ENCODE data around the gene ZNF280B.
A peak's percentile ranks its signal among the peaks of the same experiment; 100 is the strongest.

ZNF280B gene, protein sequence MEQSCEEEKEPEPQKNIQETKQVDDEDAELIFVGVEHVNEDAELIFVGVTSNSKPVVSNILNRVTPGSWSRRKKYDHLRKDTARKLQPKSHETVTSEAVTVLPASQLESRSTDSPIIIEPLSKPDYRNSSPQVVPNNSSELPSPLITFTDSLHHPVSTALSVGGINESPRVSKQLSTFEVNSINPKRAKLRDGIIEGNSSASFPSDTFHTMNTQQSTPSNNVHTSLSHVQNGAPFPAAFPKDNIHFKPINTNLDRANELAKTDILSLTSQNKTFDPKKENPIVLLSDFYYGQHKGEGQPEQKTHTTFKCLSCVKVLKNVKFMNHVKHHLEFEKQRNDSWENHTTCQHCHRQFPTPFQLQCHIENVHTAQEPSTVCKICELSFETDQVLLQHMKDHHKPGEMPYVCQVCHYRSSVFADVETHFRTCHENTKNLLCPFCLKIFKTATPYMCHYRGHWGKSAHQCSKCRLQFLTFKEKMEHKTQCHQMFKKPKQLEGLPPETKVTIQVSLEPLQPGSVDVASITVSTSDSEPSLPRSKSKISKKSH

DNA sequence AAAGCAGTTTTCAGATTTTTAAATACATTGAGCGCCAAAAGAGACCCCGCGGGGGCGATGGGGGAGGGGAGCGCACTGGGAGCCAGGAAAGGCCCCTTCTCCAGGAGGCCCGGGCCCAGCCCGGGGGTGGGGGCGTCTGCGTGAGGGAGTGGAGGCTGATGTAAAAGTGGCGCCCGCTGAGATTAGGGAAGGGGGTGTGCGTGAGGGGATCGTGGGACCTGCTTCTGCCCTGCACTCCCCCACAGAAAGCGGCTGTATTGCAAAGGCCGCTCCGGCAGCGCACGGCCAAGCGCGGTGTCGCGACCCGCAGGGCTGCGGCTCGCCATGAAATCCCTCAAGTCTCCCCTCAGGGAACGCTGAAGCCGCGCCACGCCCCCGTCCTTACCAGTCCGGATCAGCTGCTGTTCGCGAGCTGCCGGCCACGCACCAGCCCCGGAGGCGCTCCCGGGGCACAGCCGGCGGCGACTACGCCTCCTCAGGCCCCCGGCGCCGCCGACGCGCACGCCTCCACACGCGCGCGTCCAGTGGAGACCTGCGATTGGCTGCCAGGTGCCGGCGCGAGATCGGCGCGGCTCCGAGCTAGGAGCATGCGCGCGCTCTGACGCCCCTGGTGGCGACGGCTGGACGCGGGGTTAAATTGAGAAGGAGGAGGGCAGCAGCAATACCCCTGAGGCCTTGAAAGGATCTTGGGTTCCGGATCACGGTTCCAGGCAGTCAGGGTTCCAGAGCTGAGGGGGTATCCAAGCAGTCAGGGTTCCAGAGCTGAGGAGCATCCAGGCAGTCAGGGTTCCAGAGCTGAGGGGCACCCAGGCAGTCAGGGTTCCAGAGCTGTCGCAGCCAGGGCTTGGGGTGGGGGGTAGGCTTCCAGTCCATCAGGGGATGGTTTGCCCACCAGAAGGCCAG lies at the start of gene ZNF280B:
ZNF280B (minus strand) TSS at position 469 of the 903 bp plus-strand sequence. CDS start 19,344 bp downstream, outside the sequence.
- peak; percentile 97 for ATAC-seq
- Mint-ChIP-seq H3K9me3 (peaks cover 6% of the 10 kb centered on the region), H3K27ac (peak within 1 kb of the TSS; percentile 72), H3K4me3 (peak within 1 kb of the TSS; percentile 78), H3K4me1 (peaks cover 18% of the 10 kb centered on the region), H3K36me3 (peaks cover 29% of the 10 kb centered on the region)
- peak; percentile 80 to 94 for DNase-seq (ENCODE audit: low spot score in 2 of 2)

GRCh38 chr22:22556995-22557925 lies 48.7 kb upstream of the ZNF280B start:
- Mint-ChIP-seq H3K4me1 (peaks cover 5% of the 10 kb centered on the region), H3K27ac (no peak overlapping the region), H3K9me3 (no peaks in the 10 kb centered on the region), H3K36me3 (no peaks in the 10 kb centered on the region), H3K4me3 (no peak overlapping the region)
- DNase-seq (ENCODE audit: low spot score in 2 of 2) (no peak), ATAC-seq (no peak)

GRCh38 chr22:22556578-22556977 lies 48.0 kb upstream of the ZNF280B start:
- Mint-ChIP-seq H3K9me3 (no peaks in the 10 kb centered on the region), H3K27ac (no peak overlapping the region), H3K4me1 (peaks cover 5% of the 10 kb centered on the region), H3K4me3 (no peak overlapping the region), H3K36me3 (no peaks in the 10 kb centered on the region)
- ATAC-seq (no peak), DNase-seq (ENCODE audit: low spot score in 2 of 2) (no peak)

GRCh38 chr22:22555596-22555995 lies 47.1 kb upstream of the ZNF280B start:
- ATAC-seq (no peak), DNase-seq (ENCODE audit: low spot score in 2 of 2) (no peak)
- Mint-ChIP-seq H3K27ac (no peak overlapping the region), H3K9me3 (no peaks in the 10 kb centered on the region), H3K4me3 (no peak overlapping the region), H3K4me1 (peaks cover 5% of the 10 kb centered on the region), H3K36me3 (no peaks in the 10 kb centered on the region)

GRCh38 chr22:22554587-22555284 lies 46.2 kb upstream of the ZNF280B start:
- Mint-ChIP-seq H3K36me3 (no peaks in the 10 kb centered on the region), H3K4me3 (no peak overlapping the region), H3K4me1 (peaks cover 5% of the 10 kb centered on the region), H3K27ac (no peak overlapping the region), H3K9me3 (no peaks in the 10 kb centered on the region)
- ATAC-seq (no peak), DNase-seq (ENCODE audit: low spot score in 2 of 2) (no peak)

GRCh38 chr22:22553735-22554586 lies 45.4 kb upstream of the ZNF280B start:
- Mint-ChIP-seq H3K4me3 (no peak overlapping the region), H3K9me3 (no peaks in the 10 kb centered on the region), H3K27ac (no peak overlapping the region), H3K4me1 (peaks cover 2% of the 10 kb centered on the region), H3K36me3 (no peaks in the 10 kb centered on the region)
- ATAC-seq, result no peak
- no peak for DNase-seq (ENCODE audit: low spot score in 2 of 2)

- Mint-ChIP-seq H3K9me3 (no peaks in the 10 kb centered on the region), H3K27ac (peak overlapping the region; percentile 36), H3K4me1 (no peaks in the 10 kb centered on the region), H3K4me3 (no peak overlapping the region), H3K36me3 (no peaks in the 10 kb centered on the region)
- DNase-seq (ENCODE audit: low spot score in 2 of 2), result no peak
- ATAC-seq, result no peak
Measured at GRCh38 chr22:22553141-22553540, 44.6 kb upstream of the ZNF280B start.

GRCh38 chr22:22552630-22553029 lies 44.1 kb upstream of the ZNF280B start:
- DNase-seq (ENCODE audit: low spot score in 2 of 2), result no peak
- no peaks in the 10 kb centered on the region for H3K9me3 Mint-ChIP-seq
- no peaks in the 10 kb centered on the region for H3K36me3 Mint-ChIP-seq
- H3K4me3 Mint-ChIP-seq, result no peak overlapping the region
- peak overlapping the region; percentile 36 for H3K27ac Mint-ChIP-seq
- no peak for ATAC-seq
- no peaks in the 10 kb centered on the region for H3K4me1 Mint-ChIP-seq

DNA sequence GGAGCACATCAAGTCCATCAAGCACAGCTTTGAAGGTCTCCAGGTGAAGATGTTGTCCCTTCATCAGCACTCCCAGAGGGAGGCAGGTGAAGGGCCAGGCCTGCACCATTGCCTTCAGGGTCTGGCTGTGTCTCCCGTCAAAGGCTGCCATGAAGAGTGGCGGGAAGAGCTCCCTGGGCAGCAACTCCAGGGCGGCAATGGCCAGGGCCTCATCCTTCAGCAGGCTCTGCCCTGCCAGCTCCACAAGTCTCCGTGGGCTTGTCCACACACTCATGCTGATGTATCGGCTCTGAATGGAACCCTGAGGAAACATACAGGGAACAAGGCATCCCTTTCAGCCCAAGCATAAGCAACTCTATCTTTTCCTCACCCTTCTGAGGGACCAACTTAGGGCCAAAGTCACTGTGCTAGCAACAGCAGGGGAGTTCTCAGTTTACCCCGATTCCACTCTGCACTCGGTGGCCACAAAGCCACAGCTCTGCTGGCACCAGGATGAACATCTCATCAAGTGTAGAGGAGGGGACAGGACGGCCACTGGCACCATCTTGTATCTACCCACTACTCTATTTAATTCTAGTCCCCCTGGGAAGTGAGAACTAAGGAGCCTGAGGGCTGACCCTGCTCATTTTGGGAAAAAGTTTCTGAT lies 42.4 kb upstream of the ZNF280B start:
- DNase-seq (ENCODE audit: low spot score in 2 of 2), result no peak
- Mint-ChIP-seq H3K4me3 (no peak overlapping the region), H3K36me3 (no peaks in the 10 kb centered on the region), H3K9me3 (no peaks in the 10 kb centered on the region), H3K27ac (no peak overlapping the region), H3K4me1 (no peaks in the 10 kb centered on the region)
- ATAC-seq, result no peak

GRCh38 chr22:22548910-22549309 lies 40.4 kb upstream of the ZNF280B start:
- no peaks in the 10 kb centered on the region for H3K9me3 Mint-ChIP-seq
- H3K4me1 Mint-ChIP-seq, result no peaks in the 10 kb centered on the region
- no peak overlapping the region for H3K27ac Mint-ChIP-seq
- H3K4me3 Mint-ChIP-seq, result no peak overlapping the region
- H3K36me3 Mint-ChIP-seq, result no peaks in the 10 kb centered on the region
- ATAC-seq (no peak), DNase-seq (ENCODE audit: low spot score in 2 of 2) (no peak)

DNA sequence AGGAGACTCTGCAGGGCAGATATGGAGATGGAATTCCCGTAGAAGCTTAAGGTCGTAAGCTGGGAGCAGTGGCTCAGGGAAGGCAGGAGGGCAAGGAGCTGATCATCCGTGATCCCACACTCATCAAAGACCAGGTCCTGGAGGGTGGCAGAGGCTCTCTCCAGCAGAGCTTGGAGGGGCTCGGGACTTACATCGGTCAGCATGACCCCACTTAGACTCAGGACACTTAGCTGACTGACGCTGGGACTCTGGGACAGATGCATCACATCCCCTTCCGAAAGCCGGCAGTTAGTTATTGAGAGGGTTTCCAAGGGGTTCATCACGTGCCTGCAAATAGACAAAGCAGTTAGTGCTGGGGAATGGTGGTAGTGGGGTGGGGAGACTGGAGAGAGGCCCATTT lies 39.8 kb upstream of the ZNF280B start:
- Mint-ChIP-seq H3K9me3 (no peaks in the 10 kb centered on the region), H3K4me3 (no peak overlapping the region), H3K4me1 (no peaks in the 10 kb centered on the region), H3K36me3 (no peaks in the 10 kb centered on the region), H3K27ac (no peak overlapping the region)
- DNase-seq (ENCODE audit: low spot score in 2 of 2), result no peak
- ATAC-seq, result no peak

DNA sequence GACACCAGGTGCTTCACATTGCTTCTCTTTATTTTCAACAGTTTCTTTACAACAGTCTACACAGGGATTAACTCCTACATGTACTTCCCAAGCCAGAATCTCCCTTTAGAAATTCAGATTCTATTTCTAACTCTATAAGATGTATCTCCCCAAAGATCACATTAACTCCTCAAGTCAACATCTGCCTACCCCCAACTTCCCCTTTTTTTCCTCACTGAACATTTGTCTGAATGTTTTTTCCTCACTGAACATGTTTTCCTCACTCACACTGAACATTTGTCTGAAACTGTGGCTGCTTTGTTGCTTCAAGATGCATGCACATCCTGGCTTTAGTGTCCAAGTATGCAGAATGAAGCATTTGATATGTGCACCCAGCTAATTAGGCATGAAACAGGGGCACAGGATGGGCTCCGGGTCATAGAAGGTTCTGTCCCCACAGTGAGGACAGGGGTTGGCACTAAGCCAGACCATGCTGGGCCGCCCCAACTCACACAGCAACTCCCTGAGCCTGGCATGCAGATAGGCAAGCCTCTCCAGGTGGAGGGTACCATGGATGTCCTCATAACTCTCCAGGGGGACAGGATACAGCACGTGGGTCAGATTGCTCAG lies 39.3 kb upstream of the ZNF280B start:
- H3K27ac Mint-ChIP-seq, result no peak overlapping the region
- no peak overlapping the region for H3K4me3 Mint-ChIP-seq
- no peaks in the 10 kb centered on the region for H3K36me3 Mint-ChIP-seq
- DNase-seq (ENCODE audit: low spot score in 2 of 2) (no peak), ATAC-seq (no peak)
- no peaks in the 10 kb centered on the region for H3K9me3 Mint-ChIP-seq
- no peaks in the 10 kb centered on the region for H3K4me1 Mint-ChIP-seq

DNA sequence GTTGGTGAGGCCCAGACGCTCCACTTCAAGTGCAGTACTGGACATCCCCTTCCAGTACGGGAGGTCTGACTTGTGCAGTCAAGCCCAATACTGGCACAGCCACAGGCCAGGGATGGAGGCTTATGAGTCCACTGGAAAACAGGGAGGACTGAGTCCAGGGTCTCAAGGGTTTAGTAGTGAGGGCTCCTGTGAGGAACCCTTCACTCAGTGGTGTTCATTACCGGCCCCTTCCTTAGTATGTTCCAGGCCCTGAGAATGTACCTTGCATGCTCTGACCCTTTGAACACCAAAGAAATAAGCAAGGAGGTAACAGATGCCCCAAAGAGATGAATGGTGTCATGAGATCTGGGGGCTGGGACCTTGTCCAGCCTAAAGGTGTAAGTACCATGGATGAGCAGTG lies 38.7 kb upstream of the ZNF280B start:
- Mint-ChIP-seq H3K9me3 (no peaks in the 10 kb centered on the region), H3K4me1 (no peaks in the 10 kb centered on the region), H3K4me3 (no peak overlapping the region), H3K36me3 (no peaks in the 10 kb centered on the region), H3K27ac (no peak overlapping the region)
- ATAC-seq (no peak), DNase-seq (ENCODE audit: low spot score in 2 of 2) (no peak)

Data from stimulated activated effector memory CD8-positive, alpha-beta T cell treated with anti-CD3 and anti-CD28 coated beads, Interleukin-12 subunit alpha, Interleukin-12 subunit beta, amount 100 ng/mL, for 72 hours (primary cell).